Epithelial cell of proximal tubule (primary cell): ENCODE measurements around the gene TMEM192. TPM values are rescaled to one million over a fixed set of nuclear protein-coding genes. Genes with fewer than 3 reads are reported as not detected.

Source experiments
- DNase-seq: peaks from one replicate; pipeline ENCODE4 v3.0.0-alpha.2; 2011; ENCODE audit warnings: low read depth
- H3K4me3 ChIP-seq: 2 replicates; pipeline ENCODE4 v1.5.1; 2011; ENCODE audit warnings: low read depth, mild to moderate bottlenecking, low read length
- CTCF ChIP-seq: conservative IDR thresholded peaks from 2 replicates; pipeline ENCODE4 v1.5.1; 2012; ENCODE audit warnings: low read depth, mild to moderate bottlenecking, low read length
- total RNA-seq: library from RNA; depleted of rRNA; stranded (reverse); fragments of >200 nt; gene quantifications from 2 replicates; pipeline ENCODE4 v1.2.3, GENCODE V29; 2015

Gene TMEM192
- total RNA-seq, 1 donor from 2014 or later: 9.0 TPM

- no peak for DNase-seq
- peak; percentile 18 for TF ChIP-seq CTCF
- H3K4me3 ChIP-seq: peak overlapping the region; percentile 53
Measured at GRCh38 chr4:165124488-165124887, 11.8 kb upstream of the TMEM192 start.

GRCh38 chr4:165118256-165118909 is 5.7 kb upstream of the TMEM192 start:
- H3K4me3 ChIP-seq: no peak overlapping the region
- no peak for TF ChIP-seq CTCF
- no peak for DNase-seq

GRCh38 chr4:165115301-165115700 is 2.6 kb upstream of the TMEM192 start:
- H3K4me3 ChIP-seq: no peak overlapping the region
- no peak for DNase-seq
- no peak for TF ChIP-seq CTCF

- no peak for DNase-seq
- TF ChIP-seq CTCF: no peak
- H3K4me3 ChIP-seq: peak overlapping the region; percentile 72
Measured at GRCh38 chr4:165111906-165112367, 723 bp downstream of the TMEM192 start.

GRCh38 chr4:165106518-165106917 is 6.1 kb downstream of the TMEM192 start:
- no peak for TF ChIP-seq CTCF
- H3K4me3 ChIP-seq: no peak overlapping the region
- no peak for DNase-seq

GRCh38 chr4:165101641-165102040 is 11.0 kb downstream of the TMEM192 start:
- no peak for DNase-seq
- no peak overlapping the region for H3K4me3 ChIP-seq
- no peak for TF ChIP-seq CTCF

- no peak overlapping the region for H3K4me3 ChIP-seq
- TF ChIP-seq CTCF: peak; percentile 65
- no peak for DNase-seq
Measured at GRCh38 chr4:165096776-165097175, 15.9 kb downstream of the TMEM192 start.
